Measurements from ENCODE around the gene NECTIN4.
A peak's percentile ranks its signal among the peaks of the same experiment; 100 is the strongest.

Gene NECTIN4

GRCh38 chr1:161089251-161089924, at the start of gene NECTIN4:
Gene NECTIN4 (minus strand): TSS chr1:161089558. CDS start chr1:161089296, 262 bp downstream.
- no peaks in the 10 kb centered on the region for H3K36me3 Mint-ChIP-seq (ENCODE audit: low read depth)
- H3K4me1 Mint-ChIP-seq = peaks cover 36% of the 10 kb centered on the region
- no peak for DNase-seq
- H3K9me3 Mint-ChIP-seq = no peaks in the 10 kb centered on the region
- H3K4me3 Mint-ChIP-seq = no peak within 1 kb of the TSS
- peaks cover 14% of the 10 kb centered on the region for H3K27me3 Mint-ChIP-seq (ENCODE audit: low read depth, poor library complexity)
- no peak within 1 kb of the TSS for H3K27ac Mint-ChIP-seq
- no peak for TF ChIP-seq CTCF (IDR thresholded peaks at IDR 0.05)

GRCh38 chr1:161138431-161138830, 49.1 kb upstream of the NECTIN4 start:
- Mint-ChIP-seq H3K4me3 (peak overlapping the region; percentile 39), H3K27me3 (ENCODE audit: low read depth, poor library complexity) (no peaks in the 10 kb centered on the region), H3K27ac (peak overlapping the region; percentile 95), H3K9me3 (no peaks in the 10 kb centered on the region), H3K36me3 (ENCODE audit: low read depth) (peaks cover 6% of the 10 kb centered on the region), H3K4me1 (peaks cover 52% of the 10 kb centered on the region)
- TF ChIP-seq CTCF (IDR thresholded peaks at IDR 0.05) = no peak
- no peak for DNase-seq

GRCh38 chr1:161137881-161138280, 48.5 kb upstream of the NECTIN4 start:
- no peak for DNase-seq

GRCh38 chr1:161133220-161133740, 43.9 kb upstream of the NECTIN4 start:
- Mint-ChIP-seq H3K36me3 (ENCODE audit: low read depth) (peaks cover 12% of the 10 kb centered on the region), H3K27me3 (ENCODE audit: low read depth, poor library complexity) (no peaks in the 10 kb centered on the region), H3K9me3 (no peaks in the 10 kb centered on the region), H3K4me1 (peaks cover 69% of the 10 kb centered on the region), H3K27ac (no peak overlapping the region), H3K4me3 (no peak overlapping the region)
- no peak for TF ChIP-seq CTCF (IDR thresholded peaks at IDR 0.05)
- DNase-seq = no peak

More at GRCh38 chr1:161137881-161138280, 48.5 kb upstream of the NECTIN4 start:
- peak overlapping the region; percentile 95 for H3K27ac Mint-ChIP-seq
- no peaks in the 10 kb centered on the region for H3K9me3 Mint-ChIP-seq
- H3K4me1 Mint-ChIP-seq = peaks cover 52% of the 10 kb centered on the region
- peaks cover 6% of the 10 kb centered on the region for H3K36me3 Mint-ChIP-seq (ENCODE audit: low read depth)
- no peak for TF ChIP-seq CTCF (IDR thresholded peaks at IDR 0.05)
- no peaks in the 10 kb centered on the region for H3K27me3 Mint-ChIP-seq (ENCODE audit: low read depth, poor library complexity)
- H3K4me3 Mint-ChIP-seq = no peak overlapping the region

GRCh38 chr1:161132410-161133219, 43.3 kb upstream of the NECTIN4 start, which contains the start of gene DEDD:
Gene DEDD (minus strand): TSS chr1:161132667. CDS start chr1:161124462, 8,205 bp downstream.
- Mint-ChIP-seq H3K4me3 (no peak within 1 kb of the TSS), H3K9me3 (no peaks in the 10 kb centered on the region), H3K36me3 (ENCODE audit: low read depth) (peaks cover 18% of the 10 kb centered on the region), H3K4me1 (peaks cover 69% of the 10 kb centered on the region), H3K27ac (peak within 1 kb of the TSS; percentile 98), H3K27me3 (ENCODE audit: low read depth, poor library complexity) (no peaks in the 10 kb centered on the region)
- peak; percentile 91 for DNase-seq
- no peak for TF ChIP-seq CTCF (IDR thresholded peaks at IDR 0.05)

All from nephron progenitor cell (in vitro differentiated cells).